GM06990 (cell line): ENCODE data around the gene MAPK4.

Experiments
- DNase-seq: peaks from one replicate; pipeline ENCODE4 v3.0.0-alpha.2; 2011; ENCODE audit not compliant: insufficient read length; ENCODE audit errors: extremely low read depth
- H3K27me3 ChIP-seq: replicated peaks from 2 replicates; pipeline ENCODE4 v1.6.0; 2011; ENCODE audit warnings: low read length; ENCODE audit not compliant: control insufficient read depth, insufficient read depth
- H3K36me3 ChIP-seq: 2 replicates; pipeline ENCODE4 v1.5.1; 2011; ENCODE audit warnings: low read length; ENCODE audit not compliant: control insufficient read depth, insufficient read depth
- H3K4me3 ChIP-seq: replicated peaks from 2 replicates; pipeline ENCODE4 v1.5.1; 2011; ENCODE audit warnings: low read depth, mild to moderate bottlenecking, control low read depth, low read length
- CTCF ChIP-seq: IDR thresholded peaks from 2 replicates; pipeline ENCODE4 v1.5.1; 2011; ENCODE audit warnings: low read length, control low read depth, mild to moderate bottlenecking, inconsistent platforms; ENCODE audit not compliant: insufficient read depth, poor library complexity, severe bottlenecking

The MAPK4 gene

GRCh38 chr18:50749945-50750344 is 190.1 kb downstream of the MAPK4 start:
- Histone ChIP-seq H3K36me3 (no peaks in the 10 kb centered on the region), H3K27me3 (peaks cover 1% of the 10 kb centered on the region), H3K4me3 (no peak overlapping the region)
- TF ChIP-seq CTCF: no peak
- DNase-seq: no peak

- Histone ChIP-seq H3K27me3 (peaks cover 1% of the 10 kb centered on the region), H3K4me3 (no peak overlapping the region), H3K36me3 (no peaks in the 10 kb centered on the region)
- no peak for DNase-seq
- no peak for TF ChIP-seq CTCF
Measured at GRCh38 chr18:50750546-50750945, 190.7 kb downstream of the MAPK4 start.

- H3K4me3 ChIP-seq: no peak overlapping the region
- no peak for TF ChIP-seq CTCF
- peaks cover 1% of the 10 kb centered on the region for H3K27me3 ChIP-seq
- H3K36me3 ChIP-seq: no peaks in the 10 kb centered on the region
- no peak for DNase-seq
Measured at GRCh38 chr18:50751490-50751889, 191.6 kb downstream of the MAPK4 start.

DNA sequence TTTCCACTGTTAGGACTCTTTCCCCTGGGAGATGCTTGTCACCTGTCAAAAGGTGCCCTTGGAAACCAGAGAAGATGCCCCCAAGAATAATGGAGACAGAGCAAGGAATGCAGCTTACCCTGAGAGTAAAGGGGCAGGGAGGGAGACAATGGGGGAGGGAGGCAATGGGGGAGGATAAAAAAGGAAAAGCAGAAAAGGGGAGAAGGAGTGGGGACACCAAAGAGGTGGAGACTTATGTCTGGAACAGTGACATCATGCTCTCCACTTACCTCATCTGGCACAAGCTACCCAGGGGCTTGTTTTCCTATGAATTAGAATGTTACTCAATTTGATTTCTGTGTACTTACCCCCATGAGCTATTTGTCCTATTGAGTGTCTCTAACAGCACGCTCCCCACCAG is 192.1 kb downstream of the MAPK4 start:
- H3K4me3 ChIP-seq: no peak overlapping the region
- no peaks in the 10 kb centered on the region for H3K36me3 ChIP-seq
- TF ChIP-seq CTCF: no peak
- peaks cover 1% of the 10 kb centered on the region for H3K27me3 ChIP-seq
- DNase-seq: no peak

DNA sequence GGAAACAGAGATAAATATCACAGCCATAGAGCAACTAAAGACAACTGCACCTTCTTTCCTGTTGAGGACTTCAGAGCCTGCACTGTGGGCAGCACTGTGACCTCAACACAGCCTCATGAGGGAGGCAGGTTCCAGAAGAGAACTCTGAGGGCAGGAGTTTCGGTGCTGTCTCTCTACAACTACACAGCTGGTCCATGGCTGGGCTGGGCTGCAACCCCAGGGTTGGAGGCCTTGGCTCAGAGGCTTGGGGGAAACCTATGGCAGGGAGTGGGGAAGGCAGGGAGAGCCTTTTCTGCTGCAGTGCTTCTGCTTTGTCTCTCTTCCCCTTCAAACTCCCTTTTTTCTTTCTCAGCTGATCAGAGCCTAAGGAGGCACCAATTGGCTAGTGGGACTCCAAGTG is 193.4 kb downstream of the MAPK4 start:
- no peak for DNase-seq
- Histone ChIP-seq H3K4me3 (no peak overlapping the region), H3K36me3 (no peaks in the 10 kb centered on the region), H3K27me3 (peaks cover 1% of the 10 kb centered on the region)
- no peak for TF ChIP-seq CTCF

DNA sequence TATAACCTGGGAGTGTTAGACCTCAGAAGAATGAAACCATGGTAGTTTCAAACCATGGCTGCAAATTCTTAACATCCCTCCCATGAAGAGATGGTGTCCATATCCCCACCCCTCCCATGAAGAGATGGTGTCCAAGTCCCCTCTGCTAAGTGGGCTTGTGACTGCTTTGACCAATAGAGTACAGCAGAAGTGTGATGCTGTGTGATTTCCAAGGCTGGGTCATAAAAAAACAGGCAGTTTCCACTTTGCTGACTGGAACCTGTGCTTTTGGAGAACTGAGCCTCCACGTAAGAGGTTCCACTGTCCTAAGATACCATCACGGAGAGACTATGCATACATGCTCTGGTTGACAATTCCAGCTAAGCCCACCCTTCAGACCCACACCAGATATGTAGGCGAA is 194.4 kb downstream of the MAPK4 start:
- DNase-seq: no peak
- no peak for TF ChIP-seq CTCF
- H3K4me3 ChIP-seq: no peak overlapping the region
- H3K36me3 ChIP-seq: no peaks in the 10 kb centered on the region
- peaks cover 1% of the 10 kb centered on the region for H3K27me3 ChIP-seq
